HUDEP-2 (cell line): ENCODE results near the gene PPM1E.

Experiments used
- DNase-seq, 76 experiments: peaks; one replicate each; lab custom pipeline; 2025; ENCODE audit not compliant: unreplicated experiment in 76 of 76; lab: John Stamatoyannopoulos, UW

The PPM1E gene

DNA sequence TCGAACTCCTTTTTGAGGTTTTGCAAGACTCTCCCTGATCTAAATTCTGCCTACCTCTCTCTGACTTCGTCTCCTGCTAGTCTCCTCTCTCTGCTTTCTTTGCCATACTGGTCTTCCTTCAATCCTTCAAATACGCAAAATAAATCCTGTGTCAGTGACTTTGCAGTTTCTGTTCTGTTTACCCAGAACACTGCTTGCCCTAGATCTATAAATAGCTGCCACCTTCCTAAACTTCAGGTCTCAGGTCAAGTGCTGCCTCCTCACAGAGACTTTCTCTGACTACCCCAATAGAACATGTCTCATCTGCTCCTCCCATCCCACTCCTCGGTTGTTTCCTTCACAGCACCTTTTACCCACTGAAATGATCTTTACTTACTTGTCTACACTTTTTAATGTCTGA lies 272.1 kb downstream of the PPM1E start:
- no peak for DNase-seq

- DNase-seq = no peak
Observed at GRCh38 chr17:59028328-59028727, 272.7 kb downstream of the PPM1E start.

DNA sequence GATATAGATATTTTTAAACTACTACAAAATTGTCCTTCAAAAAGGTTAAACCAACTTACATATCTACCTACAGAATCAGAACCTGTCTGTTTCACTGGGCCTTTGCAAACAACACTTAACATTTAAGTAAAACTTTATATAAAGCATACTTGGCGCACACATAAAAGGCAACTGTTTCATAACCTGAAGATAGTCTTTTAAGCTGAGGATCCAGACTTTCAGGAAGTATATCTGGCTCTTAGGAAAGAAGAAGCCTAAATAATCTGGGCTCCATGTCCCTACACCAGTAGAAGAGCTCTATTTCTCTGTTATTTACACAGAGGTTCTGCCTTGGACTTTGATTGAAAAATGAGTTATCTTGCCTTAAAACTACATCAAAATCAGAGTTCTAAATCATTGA lies 275.2 kb downstream of the PPM1E start:
- DNase-seq = no peak
